HG02884 (cell line): ENCODE measurements around the gene MFSD2A.
"Not testable (repeated sequence)": the region's sequence is repeated elsewhere in the genome, so short reads cannot be mapped to it uniquely, and the experiment has no call there.

Experiments used
- ATAC-seq: cut with Tn5 transposase; IDR thresholded peaks from one replicate; pipeline ENCODE4 v1.9.1; 2021; ENCODE audit warnings: mild to moderate bottlenecking, moderate library complexity; ENCODE audit not compliant: unreplicated experiment

The MFSD2A gene

DNA sequence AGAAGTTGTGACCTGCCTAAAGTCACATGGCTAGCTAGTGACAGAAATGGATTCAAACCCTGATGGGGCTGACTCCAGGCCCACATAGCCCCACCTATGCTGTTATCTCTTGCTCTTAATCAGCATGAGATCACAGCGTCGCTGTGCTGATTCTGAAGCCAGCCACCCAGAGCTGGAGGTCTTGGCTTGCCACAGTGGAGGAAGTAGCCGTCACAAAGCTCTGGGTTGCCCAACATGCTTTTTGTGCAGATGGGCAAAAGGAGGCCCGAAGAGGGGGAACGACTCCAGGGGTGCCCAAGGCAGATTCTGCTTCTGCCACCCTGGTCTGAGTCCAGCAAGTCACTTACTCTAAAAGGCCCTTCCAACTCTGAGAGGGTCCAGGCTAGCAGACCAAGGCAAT is 14.7 kb upstream of the MFSD2A start:
- no peak for ATAC-seq

DNA sequence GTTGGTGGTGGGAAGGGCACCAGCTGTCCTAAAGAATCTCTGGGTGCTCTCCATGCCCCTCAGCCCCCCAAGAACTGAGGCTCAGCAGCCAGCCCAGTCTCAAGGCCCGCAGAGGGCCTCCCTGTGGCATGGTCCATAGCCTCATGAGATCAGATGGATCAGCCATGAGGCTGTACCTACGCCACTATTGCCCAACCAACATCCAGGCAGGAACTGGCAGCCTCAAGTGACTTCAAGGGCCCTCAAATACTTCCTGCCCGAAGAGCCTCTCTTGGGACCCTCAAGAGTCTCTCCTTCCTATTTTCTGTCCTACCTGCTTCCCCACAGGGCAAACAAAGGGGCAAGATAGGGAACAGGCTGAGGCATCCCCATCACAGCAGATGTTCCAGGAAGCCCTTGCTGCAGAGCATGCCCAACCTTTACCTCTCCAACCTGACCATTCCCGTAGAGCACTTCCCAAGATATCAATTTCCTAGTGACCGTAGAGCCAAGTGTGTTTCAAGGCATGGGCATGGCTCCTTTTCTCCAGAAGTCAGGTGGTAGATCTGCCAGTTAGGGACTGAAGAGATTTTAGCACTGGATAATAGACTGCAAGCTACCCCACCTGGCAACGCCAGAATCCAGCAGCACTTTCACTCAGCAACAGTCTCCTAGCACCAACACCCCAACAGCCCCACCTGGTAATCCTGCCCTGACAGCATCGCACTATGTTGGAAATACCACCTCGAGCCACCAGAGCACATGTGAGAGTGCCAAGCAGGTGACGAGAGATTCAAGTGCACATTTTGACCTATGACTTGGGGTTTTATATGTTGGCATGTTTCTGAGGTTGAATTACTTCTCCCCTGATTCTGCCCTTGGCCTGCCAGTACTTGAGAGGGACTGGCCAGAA is 13.7 kb upstream of the MFSD2A start:
- no peak for ATAC-seq

DNA sequence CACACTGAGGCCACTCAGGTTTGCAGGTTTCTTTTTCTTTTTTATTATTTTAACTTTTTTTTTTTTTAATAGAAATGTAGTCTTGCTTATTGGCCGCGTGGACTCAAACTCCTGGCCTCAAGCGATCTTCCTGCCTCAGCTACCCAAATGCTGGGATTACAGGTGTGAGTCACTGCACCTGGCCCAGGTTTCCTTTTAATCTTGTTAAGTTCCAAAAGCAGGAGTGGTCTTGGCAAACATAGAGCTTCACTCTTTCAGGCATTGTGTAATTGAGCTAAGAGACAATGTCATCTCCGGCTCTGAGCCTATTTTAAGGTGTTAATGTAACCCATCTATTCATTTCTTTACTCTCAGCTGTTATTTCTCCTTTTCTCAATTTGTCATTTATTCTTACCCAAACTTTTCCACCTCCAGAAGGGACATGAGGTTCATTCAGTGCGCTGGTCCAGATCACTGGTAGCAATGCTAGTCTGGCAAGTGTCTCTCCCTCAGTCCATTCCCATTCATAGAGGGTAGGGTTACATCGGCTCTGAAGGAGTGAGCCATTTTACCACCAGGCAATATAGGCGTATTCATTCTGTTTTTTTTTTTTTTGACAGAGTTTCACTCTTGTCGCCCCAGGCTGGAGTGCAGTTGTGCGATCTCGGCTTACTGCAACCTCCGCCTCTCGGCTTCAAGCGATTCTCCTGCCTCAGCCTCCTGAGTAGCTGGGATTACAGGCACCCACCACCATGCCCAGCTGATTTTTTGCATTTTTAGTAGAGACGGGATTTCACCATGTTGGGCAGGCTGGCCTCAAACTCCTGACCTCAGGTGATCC is 11.3 kb upstream of the MFSD2A start:
- no peak for ATAC-seq

DNA sequence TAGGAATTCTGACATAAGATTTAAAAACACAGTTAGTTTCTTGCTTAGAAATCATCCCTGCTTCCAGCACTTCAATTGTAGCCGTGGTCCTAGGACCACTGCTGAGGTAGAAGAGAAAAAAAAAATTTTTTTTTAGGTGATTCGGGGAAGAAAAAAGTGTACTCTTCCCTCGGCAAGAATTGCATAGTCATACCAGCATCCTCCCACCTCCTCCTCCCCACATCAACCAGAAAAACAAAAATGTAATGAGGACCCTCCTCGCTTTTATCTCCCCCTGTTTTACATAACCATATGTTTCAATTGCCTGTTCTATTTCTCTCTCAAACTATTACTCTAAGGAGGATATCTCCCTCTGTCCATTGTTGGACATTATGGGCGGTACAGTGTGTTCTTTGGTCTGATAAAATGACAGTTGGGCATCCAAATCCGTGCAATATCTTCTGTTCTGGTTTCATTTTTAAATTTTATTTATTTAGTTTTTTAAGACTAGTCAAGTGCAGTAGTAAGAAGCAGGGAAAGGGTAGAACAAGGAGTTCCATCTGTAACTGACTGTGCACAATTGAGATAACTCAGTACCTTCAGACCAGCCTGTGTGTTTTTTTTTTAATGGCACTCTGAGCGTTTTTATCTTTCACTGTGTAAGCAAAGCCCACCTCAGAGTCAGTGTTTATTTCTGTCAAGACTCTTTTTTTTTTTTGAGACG is 10.4 kb upstream of the MFSD2A start:
- no peak for ATAC-seq

DNA sequence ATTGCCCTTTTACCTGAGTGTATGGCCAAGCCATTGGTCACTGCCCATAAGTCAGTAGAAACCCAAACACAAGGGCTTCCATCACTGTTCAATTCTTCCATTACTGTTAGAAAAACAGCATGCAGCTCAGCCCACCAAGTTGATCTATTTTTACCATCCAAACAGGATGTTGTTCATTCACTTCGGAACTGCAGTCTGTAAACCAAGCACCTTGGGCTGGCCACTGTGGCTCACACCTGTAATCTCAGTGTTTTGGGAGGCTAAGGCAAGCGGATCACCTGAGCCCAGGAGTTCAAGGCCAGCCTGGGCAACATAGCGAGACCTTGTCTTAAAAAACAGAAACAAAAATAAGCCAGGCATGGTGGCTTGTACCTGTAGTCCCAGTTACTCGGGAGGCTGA is 8.7 kb upstream of the MFSD2A start:
- no peak for ATAC-seq

DNA sequence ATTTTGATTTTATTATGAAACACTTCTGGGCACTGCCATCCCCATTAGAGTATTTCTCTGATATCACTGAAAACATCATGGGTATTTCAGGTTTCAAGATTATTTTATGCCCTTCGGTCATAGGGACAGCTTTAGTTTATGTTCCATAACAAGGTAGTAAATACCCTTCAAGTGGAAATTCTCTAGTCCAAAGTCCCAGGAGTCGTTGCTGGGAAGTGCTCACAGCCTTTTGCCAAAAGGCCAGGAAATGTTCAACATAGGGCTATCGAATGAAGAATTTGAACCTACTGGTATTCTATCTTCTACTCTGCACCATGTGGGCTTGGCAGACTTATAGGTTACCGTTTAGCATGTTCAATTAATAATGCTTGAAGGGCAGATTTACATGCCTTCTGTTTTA is 7.7 kb upstream of the MFSD2A start:
- no peak for ATAC-seq

DNA sequence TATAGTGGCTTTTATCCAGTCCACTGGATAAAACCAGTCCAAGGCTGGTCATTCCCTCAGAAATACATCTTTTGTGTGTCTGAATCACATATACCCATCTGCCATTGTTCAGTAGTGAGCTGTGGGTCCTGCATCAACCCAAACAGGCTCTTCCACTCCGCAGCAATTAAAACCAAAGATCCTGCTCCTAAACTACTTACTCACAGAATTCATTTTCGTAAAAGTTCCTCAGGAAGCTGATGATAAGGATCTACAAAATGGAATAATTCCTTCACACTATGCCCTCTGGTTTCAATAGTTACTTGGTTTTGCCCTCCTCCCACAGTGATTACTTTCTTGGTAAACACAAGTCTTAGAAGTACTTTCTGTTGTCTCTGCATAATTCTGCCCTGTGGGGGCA is 5.1 kb upstream of the MFSD2A start:
- ATAC-seq = no peak

DNA sequence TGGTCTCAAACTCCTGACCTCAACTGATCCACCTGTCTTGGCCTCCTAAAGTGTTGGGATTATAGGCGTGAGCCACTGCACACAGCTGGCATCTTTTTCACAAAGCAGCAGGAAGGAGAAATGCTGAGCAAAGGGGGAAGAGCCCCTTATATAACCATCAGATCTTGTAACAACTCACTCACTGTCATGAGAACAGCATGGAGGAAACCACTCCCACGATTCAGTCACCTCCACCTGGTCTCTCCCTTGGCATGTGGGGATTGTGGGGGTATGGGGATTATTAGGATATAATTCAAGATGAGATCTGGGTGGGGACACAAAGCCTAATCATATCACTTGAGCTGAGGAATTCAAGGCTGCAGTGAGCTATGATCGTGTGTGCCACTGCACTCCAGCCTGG is 3.0 kb upstream of the MFSD2A start:
- no peak for ATAC-seq

DNA sequence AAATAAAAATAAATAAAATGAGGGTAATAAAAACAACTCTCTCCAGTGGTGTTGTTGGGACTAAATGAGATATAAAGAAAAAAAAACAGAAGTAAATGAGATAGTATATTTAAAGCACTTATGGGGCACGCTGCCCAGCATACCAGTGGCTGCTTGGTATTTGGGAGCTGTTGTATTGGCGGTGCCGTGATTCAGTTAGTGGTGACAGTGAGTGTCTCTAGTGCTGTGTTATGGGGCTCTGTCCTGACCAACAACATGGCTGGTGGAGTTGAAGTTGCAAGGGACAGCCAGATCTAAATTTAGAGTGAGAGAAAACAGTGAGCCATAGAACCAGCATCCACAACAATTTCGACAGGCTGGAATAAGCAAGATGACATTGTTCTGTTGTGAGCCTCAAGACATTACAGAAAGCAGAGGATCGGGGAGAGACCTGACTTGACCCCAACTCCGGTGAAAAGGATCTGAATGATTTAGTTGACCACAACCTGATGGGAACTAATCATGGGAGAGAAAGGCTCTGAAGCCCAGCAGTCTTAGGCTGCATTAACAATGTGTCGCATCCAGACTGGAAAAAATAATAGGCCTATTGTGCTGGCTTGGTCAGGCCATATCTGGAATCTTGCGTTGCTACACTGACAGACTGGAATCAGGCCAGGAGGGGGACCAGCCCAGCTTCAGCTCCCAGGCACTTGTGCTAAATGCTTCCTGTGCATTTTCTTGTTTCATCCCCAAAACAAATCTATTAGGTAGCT is 2.4 kb upstream of the MFSD2A start:
- no peak for ATAC-seq

DNA sequence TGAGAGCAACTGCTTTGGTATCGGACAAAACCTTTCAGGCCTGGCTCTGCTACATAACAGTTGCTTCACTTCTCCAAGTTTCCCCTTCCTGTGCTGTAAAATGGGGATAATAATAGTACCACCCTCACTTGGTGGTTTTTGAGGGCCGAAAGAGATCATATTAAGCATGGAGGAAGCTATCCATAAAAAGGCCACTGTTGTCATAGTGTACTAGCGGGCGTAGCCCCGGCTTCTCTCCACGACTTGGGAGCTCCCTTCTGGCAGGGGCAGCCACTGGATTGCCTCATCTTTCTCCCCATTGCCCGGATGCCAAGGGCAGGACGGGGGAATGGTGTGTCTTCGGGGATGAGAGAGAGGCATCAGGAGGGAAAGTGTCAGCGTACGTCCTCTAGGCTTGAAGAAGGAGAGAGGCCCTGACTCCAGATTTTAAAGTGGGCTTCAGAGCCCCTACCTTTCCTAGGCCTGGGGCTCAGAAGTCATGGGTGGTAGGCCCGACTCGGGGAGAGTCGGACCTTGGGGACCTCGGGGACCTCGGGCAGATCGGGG is 548 bp upstream of the MFSD2A start:
- ATAC-seq = no peak

DNA sequence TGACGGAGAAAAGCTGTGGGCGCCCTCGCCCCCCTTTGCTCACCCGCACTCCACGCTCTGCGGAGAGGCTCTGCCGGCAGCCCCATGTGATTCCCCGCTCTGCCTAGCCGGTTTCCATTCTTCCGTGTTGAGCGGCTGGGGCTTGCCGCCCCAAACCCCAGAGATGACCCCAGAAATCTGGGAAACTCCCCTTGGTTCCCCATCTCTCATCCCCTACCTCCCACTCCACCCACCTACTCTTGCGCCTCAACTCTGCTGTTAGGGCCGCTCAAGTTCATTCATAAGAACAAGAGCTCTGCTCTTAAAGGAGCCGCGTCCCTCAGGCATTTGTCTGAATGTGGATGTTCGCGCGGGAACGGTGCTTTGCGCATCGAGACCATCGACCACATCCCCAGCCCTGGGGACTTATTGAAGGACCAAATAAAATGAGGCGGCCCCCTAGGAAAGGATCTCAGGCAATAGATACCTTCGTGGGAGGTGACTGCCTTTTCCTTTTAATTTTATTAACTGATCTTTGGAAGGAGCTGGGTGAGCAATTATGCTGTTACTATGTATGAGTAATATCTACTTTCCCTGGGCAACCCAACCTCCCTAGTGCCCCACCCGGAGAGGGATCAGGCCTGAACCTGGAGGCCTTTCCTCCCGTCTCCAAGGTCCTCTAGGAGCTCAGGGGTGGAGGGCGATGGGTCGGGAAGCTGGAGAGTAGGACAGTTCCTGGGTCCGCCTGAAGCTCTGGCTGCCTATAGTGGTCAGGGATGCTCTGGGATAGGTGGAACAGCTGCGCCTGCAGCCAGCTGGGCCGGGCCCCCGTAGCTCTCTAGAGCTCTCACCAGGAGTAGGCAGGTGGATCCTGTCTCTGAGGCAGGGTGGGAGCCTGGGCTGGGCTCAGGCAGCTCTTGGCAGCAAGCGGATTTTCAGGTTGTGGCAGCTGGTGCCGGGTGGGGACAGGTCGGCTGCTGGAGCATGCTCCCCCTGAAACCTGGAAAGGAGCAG is 898 bp downstream of the MFSD2A start:
- ATAC-seq = peak; percentile 40

DNA sequence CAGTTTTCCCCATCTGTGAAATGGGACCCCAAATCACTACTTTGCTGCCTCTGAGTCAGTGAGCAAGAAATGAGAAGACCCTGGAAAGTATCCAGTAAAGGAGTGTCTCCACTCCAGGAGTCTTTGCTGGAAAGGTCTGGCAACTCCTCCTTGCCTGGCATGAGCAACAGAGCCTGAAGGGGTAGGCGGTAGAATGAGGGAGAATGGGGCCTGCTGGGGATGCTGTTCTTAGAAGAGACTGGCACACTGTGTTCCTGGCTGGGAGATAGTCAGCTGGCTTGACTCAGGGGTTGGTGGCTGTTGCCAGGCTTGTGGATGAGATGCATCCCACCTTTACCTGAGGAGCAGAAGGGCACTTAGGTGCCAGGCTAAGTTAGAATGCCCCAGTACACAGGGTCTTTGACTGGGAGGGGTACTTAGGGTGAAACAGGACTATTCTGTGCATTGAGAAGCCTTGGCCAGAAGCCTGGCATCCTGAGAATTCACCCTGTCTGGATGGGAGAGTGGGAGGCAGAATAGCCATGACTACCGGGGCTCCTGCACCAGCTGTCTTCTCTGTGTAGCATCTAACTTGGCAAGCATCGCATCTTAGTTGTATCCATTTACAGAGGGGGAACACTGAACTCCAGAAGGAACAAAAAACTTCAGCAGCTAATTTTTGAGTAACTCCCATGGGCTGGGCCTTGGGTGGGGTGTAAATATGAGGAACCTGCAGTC is 2.5 kb downstream of the MFSD2A start:
- no peak for ATAC-seq

DNA sequence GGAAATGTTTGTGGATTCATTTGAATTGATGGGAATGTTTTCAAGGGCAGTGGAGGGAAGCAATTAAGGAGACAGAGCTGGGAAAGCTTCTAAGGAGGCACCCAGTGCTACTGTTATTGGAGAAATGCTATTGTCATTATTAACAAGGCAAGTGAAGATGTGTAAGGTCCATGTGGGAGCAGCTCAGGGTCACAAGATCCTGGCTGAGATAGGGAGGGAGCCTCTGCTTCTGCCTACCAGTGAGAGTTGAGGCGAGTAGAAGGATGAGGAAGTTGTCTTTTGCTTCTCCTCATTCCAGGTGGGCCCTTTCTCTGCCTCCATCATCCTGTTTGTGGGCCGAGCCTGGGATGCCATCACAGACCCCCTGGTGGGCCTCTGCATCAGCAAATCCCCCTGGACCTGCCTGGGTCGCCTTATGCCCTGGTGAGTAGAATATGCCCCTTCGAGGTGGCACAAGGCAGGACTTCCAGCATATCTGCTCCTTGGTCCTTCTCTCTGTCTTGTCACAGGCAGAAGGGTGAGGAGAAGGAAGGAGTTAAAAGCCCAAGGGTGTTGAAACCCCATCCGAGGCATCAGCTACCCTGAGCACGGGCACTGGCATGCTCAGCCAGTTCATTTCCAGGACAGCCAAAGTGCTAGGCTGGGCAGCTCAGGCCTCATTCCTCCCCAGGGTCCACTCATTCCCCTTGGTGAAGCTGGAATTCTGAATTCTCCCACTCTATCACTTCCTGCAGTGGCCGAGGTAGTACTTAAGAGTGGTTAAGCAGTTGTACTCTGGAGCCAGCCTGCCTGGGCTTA is 3.7 kb downstream of the MFSD2A start:
- no peak for ATAC-seq

DNA sequence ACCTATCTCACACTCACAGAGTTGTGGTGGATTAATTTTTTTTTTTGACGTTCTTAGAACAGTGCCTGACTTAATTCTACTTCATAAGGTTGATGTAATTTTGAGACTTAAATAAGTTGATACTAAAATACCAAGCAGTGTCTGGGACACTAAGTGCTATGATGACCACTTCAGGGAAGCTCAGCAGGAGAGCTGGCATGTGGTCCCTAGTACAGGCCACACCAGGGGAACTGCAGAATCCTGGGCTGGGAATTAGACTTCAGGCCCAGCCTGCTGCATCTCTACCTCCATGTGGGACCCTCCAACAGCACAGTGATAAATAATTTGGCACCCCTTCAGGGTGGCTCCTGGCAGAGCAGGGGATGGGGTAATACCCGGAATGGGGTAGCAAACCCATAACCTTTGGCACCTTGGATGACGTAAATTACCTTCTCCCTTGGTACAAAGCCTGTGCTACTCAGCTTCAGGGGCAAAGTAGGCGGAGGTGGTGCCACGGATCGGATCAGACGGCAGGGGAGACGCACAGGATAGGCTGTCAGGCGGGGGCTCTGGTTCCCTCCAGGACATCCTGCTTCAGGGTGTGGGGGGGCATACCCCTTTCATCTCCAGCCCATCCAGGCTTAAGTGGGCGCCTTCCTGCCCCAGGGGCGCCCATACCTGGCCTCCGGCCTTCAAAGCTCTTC is 4.8 kb downstream of the MFSD2A start:
- ATAC-seq = no peak

DNA sequence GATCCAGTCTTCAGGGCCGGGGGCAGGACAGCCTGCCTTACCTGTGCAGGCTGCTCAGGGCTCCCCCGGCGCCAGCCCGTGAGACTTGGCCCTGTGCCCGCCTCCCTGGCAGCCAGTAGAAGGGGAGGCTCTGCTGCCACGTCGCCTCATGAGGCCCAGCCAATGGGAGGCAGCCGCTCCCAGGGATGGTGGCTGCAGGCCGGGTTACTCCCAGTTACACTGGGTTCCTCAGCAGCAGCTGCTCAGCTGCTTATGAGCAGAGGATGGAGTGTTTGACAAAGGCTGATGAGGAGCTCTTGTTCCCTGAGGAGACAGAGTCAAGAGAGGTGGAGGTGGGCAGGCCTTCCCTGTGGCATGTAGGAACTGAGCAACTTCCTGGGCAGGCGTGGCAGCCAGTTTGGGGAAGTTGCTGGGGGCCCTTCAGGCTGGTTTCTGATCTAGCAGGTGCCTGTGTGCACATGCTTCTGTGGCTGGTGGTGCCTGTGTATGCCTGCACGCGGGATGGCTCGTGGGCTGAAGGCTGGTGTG is 5.5 kb downstream of the MFSD2A start:
- ATAC-seq = no peak

DNA sequence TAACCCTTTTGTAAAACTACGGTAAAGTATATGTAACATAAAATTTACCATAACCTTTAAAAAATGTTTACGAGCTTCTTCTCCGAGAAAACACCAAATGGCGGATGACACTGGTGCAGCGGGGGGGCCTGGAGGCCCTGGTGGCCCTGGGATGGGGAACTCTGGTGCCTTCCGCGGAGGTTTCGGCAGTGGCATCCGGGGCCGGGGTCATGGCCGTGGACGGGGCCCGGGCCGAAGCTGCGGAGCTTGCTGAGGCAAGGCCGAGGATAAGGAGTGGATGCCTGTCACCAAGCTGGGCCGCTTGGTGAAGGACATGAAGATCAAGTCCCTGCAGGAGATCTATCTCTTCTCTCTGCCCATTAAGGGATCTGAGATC is 7.5 kb downstream of the MFSD2A start:
- ATAC-seq = no peak

DNA sequence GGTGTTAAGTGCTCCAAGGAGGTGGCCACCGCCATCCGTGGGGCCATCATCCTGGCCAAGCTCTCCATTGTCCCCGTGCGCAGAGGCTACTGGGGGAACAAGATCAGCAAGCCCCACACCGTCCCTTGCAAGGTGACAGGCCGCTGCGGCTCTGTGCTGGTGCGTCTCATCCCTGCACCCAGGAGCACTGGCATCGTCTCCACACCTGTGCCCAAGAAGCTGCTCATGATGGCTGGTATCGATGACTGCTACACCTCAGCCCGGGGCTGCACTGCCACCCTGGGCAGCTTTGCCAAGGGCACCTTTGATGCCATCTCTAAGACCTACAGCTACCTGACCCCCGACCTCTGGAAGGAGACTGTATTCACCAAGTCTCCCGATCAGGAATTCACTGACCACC is 8.0 kb downstream of the MFSD2A start:
- ATAC-seq = not testable (repeated sequence)
